Stimulated activated naive CD4-positive, alpha-beta T cell treated with Interleukin-2 at 50 U/mL for 16 hours (primary cell): ENCODE data around the gene ADGRF1.
"Not testable (repeated sequence)": the region's sequence is repeated elsewhere in the genome, so short reads cannot be mapped to it uniquely, and the experiment has no call there.

Experiments used
- DNase-seq: peaks from one replicate; lab custom pipeline; 2025; lab: John Stamatoyannopoulos, UW

The ADGRF1 gene

GRCh38 chr6:47061309-47062300 is 19.5 kb upstream of the ADGRF1 start:
- no peak for DNase-seq

GRCh38 chr6:47059216-47059885 is 17.2 kb upstream of the ADGRF1 start:
- no peak for DNase-seq

GRCh38 chr6:47057830-47058540 is 15.9 kb upstream of the ADGRF1 start:
- DNase-seq = no peak

GRCh38 chr6:47056832-47057231 is 14.7 kb upstream of the ADGRF1 start:
- no peak for DNase-seq

- DNase-seq = not testable (repeated sequence)
Measured at GRCh38 chr6:47054302-47054701, 12.2 kb upstream of the ADGRF1 start.

- DNase-seq = no peak
Measured at GRCh38 chr6:47048638-47049037, 6.5 kb upstream of the ADGRF1 start.

GRCh38 chr6:47047479-47048407 is 5.6 kb upstream of the ADGRF1 start:
- no peak for DNase-seq

GRCh38 chr6:47047097-47047478 is 5.0 kb upstream of the ADGRF1 start:
- no peak for DNase-seq

GRCh38 chr6:47044397-47044796 is 2.3 kb upstream of the ADGRF1 start:
- DNase-seq = no peak

- no peak for DNase-seq
Measured at GRCh38 chr6:47043286-47043685, 1.2 kb upstream of the ADGRF1 start.

- DNase-seq = no peak
Measured at GRCh38 chr6:47041741-47042140, 391 bp downstream of the ADGRF1 start.

- DNase-seq = no peak
Measured at GRCh38 chr6:47034926-47035325, 7.2 kb downstream of the ADGRF1 start.

- no peak for DNase-seq
Measured at GRCh38 chr6:47034421-47034820, 7.7 kb downstream of the ADGRF1 start.

- DNase-seq = no peak
Measured at GRCh38 chr6:47032974-47033765, 9.0 kb downstream of the ADGRF1 start.

GRCh38 chr6:47031656-47032055 is 10.5 kb downstream of the ADGRF1 start:
- DNase-seq = no peak

GRCh38 chr6:47029865-47030561 is 12.1 kb downstream of the ADGRF1 start:
- no peak for DNase-seq

GRCh38 chr6:47028835-47029360 is 13.2 kb downstream of the ADGRF1 start:
- no peak for DNase-seq

- no peak for DNase-seq
Measured at GRCh38 chr6:47027315-47027714, 14.8 kb downstream of the ADGRF1 start.

GRCh38 chr6:47026679-47027078 is 15.5 kb downstream of the ADGRF1 start:
- no peak for DNase-seq

- no peak for DNase-seq
Measured at GRCh38 chr6:47023573-47023972, 18.6 kb downstream of the ADGRF1 start.
